ENCODE data around the gene SUPT4H1.

Gene SUPT4H1

DNA sequence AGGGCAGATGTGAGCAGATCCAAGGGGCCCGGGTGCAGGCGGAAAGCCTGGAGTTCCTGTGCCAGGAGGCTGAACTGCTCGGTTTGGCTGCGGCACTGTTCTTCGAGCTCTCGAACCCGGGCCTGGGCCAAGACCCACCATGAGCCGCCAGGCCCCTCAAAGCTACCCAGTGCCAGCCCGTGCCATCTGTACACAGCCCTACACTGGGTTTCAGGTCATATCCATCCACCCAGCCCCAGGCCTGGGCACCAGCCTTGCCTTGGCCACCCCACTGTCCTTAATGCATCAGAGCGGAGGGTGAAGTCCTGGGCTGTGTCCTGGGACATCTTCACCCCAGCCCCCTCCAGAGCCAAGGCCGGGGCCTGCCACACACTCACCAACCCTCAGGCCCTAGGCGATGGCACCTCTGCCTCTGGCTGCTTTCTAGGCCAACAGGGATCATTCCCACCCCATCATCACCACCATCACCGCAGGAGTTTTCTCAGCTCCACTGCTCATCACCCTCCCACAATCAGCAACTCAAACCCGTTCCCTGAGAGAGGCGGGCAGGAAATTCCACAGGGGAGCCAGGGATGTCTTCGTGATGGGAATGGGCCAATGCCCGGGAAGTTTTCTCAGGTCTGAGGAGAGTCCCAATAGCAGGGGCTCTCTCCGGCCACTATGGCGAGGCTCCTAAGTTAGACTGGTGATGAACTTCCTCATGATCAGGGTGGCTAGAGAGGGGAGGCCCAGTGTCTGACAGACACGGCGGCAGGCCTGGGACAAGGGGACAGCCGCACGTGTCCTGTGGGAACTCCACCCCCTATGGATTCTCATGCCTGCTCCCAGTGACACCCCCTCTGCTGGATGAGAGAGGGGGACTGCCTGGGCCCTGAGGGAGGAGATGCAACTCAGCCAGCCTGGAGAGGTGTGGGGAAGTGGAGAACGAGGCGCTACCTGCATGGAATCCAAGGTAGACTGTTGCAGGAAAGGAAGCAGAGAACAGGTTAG lies 32.5 kb downstream of the SUPT4H1 start:
- Histone ChIP-seq H3K79me2 (ENCODE audit: low read length) (no peaks in the 10 kb centered on the region), H4K20me1 (ENCODE audit: insufficient read depth, low read length) (no peaks in the 10 kb centered on the region), H3K9me3 (ENCODE audit: insufficient read depth, low read length) (no peaks in the 10 kb centered on the region), H2AFZ (ENCODE audit: low read depth, low read length) (no peak overlapping the region), H3K9ac (ENCODE audit: low read length) (no peak overlapping the region), H3K4me2 (ENCODE audit: low read length) (no peak overlapping the region), H3K4me3 (ENCODE audit: low read length) (no peak overlapping the region), H3K4me1 (ENCODE audit: low read length) (peaks cover 9% of the 10 kb centered on the region), H3K27me3 (ENCODE audit: low read depth, low read length) (no peaks in the 10 kb centered on the region), H3K27ac (ENCODE audit: low read length) (no peak overlapping the region), H3K36me3 (replicated peaks; ENCODE audit: low read depth, low read length) (no peaks in the 10 kb centered on the region)
- TF ChIP-seq, protein P1, sequence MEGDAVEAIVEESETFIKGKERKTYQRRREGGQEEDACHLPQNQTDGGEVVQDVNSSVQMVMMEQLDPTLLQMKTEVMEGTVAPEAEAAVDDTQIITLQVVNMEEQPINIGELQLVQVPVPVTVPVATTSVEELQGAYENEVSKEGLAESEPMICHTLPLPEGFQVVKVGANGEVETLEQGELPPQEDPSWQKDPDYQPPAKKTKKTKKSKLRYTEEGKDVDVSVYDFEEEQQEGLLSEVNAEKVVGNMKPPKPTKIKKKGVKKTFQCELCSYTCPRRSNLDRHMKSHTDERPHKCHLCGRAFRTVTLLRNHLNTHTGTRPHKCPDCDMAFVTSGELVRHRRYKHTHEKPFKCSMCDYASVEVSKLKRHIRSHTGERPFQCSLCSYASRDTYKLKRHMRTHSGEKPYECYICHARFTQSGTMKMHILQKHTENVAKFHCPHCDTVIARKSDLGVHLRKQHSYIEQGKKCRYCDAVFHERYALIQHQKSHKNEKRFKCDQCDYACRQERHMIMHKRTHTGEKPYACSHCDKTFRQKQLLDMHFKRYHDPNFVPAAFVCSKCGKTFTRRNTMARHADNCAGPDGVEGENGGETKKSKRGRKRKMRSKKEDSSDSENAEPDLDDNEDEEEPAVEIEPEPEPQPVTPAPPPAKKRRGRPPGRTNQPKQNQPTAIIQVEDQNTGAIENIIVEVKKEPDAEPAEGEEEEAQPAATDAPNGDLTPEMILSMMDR (IDR thresholded peaks at IDR 0.05; ENCODE audit: low read depth, low read length) = no peak
- no peak for TF ChIP-seq EZH2phosphoT487 (IDR thresholded peaks at IDR 0.05; ENCODE audit: low read depth)

DNA sequence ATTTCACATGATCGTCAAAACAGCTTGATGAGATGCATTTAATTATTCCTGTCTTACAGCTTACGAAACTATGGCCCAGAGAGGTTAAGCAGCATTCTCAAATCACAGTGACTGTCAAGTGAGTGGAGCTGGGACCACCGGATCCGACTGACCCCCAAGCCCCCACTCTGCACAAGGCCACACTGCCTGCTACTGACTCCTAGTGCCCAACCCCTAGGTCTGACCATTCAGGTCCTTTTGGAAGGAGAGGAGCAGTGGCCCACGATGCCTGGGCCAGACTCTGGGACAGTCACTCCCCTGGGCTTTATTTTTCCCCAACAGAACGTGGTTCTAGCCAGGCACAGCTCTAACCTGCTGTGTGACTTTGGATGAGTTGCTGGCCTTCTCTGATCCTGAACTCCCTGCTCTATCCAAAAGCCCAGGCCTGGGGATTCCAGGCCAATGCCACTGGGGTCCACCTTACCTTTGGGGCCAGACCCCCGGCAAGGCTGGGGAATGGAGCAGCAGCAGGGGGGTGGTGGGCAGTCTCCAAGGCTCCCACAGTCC lies 33.3 kb downstream of the SUPT4H1 start:
- Histone ChIP-seq H3K9ac (ENCODE audit: low read length) (no peak overlapping the region), H3K36me3 (replicated peaks; ENCODE audit: low read depth, low read length) (peaks cover 1% of the 10 kb centered on the region), H2AFZ (ENCODE audit: low read depth, low read length) (no peak overlapping the region), H3K4me1 (ENCODE audit: low read length) (peaks cover 9% of the 10 kb centered on the region), H3K79me2 (ENCODE audit: low read length) (no peaks in the 10 kb centered on the region), H3K9me3 (ENCODE audit: insufficient read depth, low read length) (no peaks in the 10 kb centered on the region), H3K4me2 (ENCODE audit: low read length) (no peak overlapping the region), H3K27ac (ENCODE audit: low read length) (no peak overlapping the region), H3K27me3 (ENCODE audit: low read depth, low read length) (no peaks in the 10 kb centered on the region), H4K20me1 (ENCODE audit: insufficient read depth, low read length) (no peaks in the 10 kb centered on the region), H3K4me3 (ENCODE audit: low read length) (no peak overlapping the region)
- TF ChIP-seq, protein P1 (IDR thresholded peaks at IDR 0.05; ENCODE audit: low read depth, low read length) = no peak
- no peak for TF ChIP-seq EZH2phosphoT487 (IDR thresholded peaks at IDR 0.05; ENCODE audit: low read depth)

DNA sequence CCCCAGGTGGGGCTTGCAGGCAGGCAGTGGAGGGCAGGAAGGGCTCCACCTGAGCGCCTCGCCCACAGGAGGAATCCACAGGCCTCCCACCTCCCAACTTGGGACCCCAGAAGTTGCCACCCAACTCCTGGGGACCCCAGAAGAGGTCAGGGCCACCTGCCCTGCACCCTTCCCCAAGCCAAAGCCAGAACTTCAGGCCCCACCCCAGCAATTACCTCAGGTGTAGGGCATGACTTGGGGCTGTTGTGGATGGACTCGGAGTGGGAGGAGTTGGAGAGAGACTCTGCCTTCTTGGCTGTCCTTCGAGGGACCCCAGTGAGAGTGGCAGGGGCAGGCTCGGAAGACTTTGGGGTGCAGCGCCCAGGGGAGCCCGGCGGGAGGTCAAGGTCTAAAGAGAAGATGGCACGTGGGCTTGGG lies 33.9 kb downstream of the SUPT4H1 start:
- TF ChIP-seq, protein P1 (IDR thresholded peaks at IDR 0.05; ENCODE audit: low read depth, low read length) = no peak
- no peak for TF ChIP-seq EZH2phosphoT487 (IDR thresholded peaks at IDR 0.05; ENCODE audit: low read depth)
- Histone ChIP-seq H3K4me1 (ENCODE audit: low read length) (peaks cover 9% of the 10 kb centered on the region), H4K20me1 (ENCODE audit: insufficient read depth, low read length) (no peaks in the 10 kb centered on the region), H3K27ac (ENCODE audit: low read length) (peak overlapping the region; percentile 31), H3K27me3 (ENCODE audit: low read depth, low read length) (no peaks in the 10 kb centered on the region), H3K4me3 (ENCODE audit: low read length) (no peak overlapping the region), H3K36me3 (replicated peaks; ENCODE audit: low read depth, low read length) (peaks cover 3% of the 10 kb centered on the region), H2AFZ (ENCODE audit: low read depth, low read length) (no peak overlapping the region), H3K79me2 (ENCODE audit: low read length) (no peaks in the 10 kb centered on the region), H3K9me3 (ENCODE audit: insufficient read depth, low read length) (no peaks in the 10 kb centered on the region), H3K4me2 (ENCODE audit: low read length) (peak overlapping the region; percentile 25; the same call in 1 of the 2 replicates), H3K9ac (ENCODE audit: low read length) (no peak overlapping the region)

DNA sequence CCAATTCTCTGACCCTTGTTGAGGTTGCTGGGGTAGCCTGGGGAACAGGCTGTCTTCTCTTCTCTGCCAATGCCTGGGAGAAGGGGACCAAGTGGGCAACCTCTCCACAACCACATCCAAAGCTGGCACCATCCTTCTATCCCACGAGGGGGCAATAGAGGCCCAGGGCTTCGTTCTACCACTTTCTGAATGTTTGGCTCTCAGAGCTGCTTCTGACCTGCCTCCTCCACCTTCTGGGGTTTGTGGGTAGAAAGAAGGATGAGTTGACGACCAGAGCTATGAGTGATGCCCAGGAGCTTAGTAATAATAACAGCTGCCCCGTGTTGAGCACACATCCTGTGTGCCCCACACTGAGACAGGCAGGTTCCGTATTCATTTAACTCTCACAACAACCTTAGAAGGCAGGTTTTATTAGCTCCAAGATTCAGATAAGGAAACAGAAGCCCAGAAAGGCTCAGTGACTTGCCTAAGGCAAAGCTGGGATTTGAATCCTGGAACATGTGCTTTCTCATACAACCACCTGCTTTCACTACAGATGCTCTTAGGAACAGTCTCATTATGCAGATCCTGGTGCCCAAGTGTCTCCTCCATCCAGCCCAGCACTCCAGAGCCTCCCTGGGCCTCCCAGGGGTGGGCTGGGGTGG lies 34.5 kb downstream of the SUPT4H1 start:
- no peak overlapping the region for H3K4me3 ChIP-seq (ENCODE audit: low read length)
- peak overlapping the region; percentile 31 for H3K27ac ChIP-seq (ENCODE audit: low read length)
- H3K36me3 ChIP-seq (replicated peaks; ENCODE audit: low read depth, low read length) = peaks cover 3% of the 10 kb centered on the region
- no peaks in the 10 kb centered on the region for H4K20me1 ChIP-seq (ENCODE audit: insufficient read depth, low read length)
- peak overlapping the region; percentile 25 for H3K4me2 ChIP-seq (ENCODE audit: low read length)
- no peaks in the 10 kb centered on the region for H3K9me3 ChIP-seq (ENCODE audit: insufficient read depth, low read length)
- H3K27me3 ChIP-seq (ENCODE audit: low read depth, low read length) = no peaks in the 10 kb centered on the region
- H2AFZ ChIP-seq (ENCODE audit: low read depth, low read length) = no peak overlapping the region
- no peak for TF ChIP-seq EZH2phosphoT487 (IDR thresholded peaks at IDR 0.05; ENCODE audit: low read depth)
- TF ChIP-seq, protein P1 (IDR thresholded peaks at IDR 0.05; ENCODE audit: low read depth, low read length) = peak; percentile 79
- no peak overlapping the region for H3K9ac ChIP-seq (ENCODE audit: low read length)
- no peaks in the 10 kb centered on the region for H3K79me2 ChIP-seq (ENCODE audit: low read length)
- H3K4me1 ChIP-seq (ENCODE audit: low read length) = peaks cover 9% of the 10 kb centered on the region

All from OCI-LY3 (cell line).